Urothelium cell line (cell line): ENCODE data around the gene KCTD21.
A peak's percentile ranks its signal among the peaks of the same experiment; 100 is the strongest.

Source experiments
- DNase-seq: peaks from one replicate; pipeline ENCODE4 v3.0.0; 2011; ENCODE audit warnings: low spot score, mixed read lengths
- FAIRE-seq: peaks from 2 replicates; lab custom pipeline; 2011; peaks lifted over from hg19 to GRCh38; lab: Jason Lieb, UNC

Gene KCTD21

DNA sequence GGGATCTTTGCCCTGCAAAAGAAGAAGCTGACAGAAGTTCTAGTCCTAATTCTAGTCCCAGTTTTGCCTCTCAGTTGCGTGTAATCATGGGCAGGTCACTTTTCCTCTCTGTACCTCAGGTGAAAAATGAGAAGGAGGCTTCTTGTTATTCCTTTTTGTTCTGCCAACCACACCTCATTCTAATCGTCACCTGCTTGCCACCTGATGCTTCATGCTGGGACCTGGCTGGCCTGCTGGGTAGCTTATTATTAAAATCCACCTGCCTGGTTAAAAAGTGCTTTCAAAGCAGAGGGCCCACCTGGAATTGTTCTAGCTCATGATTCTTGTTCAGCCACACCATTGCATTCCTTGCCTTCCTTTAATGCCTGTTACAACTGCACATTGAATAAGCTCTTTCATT is 40.6 kb downstream of the KCTD21 start:
- FAIRE-seq (no peak), DNase-seq (no peak)

DNA sequence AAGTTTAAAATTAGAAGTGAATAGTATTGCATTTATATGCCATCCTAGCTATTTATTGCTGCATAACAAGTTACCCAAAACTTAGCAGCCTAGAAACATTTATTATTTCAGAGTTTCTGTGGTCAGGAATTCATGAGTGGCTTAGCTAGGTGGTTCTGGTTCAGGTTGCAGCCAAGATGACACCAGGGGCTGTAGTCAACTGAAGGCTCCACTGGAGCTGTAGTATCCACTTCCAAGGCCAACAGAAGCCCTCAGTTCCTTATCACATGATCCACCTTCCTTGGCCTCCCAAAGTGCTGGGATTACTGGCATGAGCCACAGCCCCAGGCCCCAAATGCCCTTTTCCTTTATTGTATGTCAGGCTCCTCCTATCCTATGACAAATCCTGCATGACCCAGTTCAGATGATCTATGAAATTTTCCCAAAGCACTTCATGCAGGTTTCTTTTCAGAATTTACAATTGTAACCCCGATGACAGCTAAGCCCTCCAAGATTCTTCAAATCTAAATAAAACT is 42.9 kb downstream of the KCTD21 start:
- FAIRE-seq (no peak), DNase-seq (no peak)

DNA sequence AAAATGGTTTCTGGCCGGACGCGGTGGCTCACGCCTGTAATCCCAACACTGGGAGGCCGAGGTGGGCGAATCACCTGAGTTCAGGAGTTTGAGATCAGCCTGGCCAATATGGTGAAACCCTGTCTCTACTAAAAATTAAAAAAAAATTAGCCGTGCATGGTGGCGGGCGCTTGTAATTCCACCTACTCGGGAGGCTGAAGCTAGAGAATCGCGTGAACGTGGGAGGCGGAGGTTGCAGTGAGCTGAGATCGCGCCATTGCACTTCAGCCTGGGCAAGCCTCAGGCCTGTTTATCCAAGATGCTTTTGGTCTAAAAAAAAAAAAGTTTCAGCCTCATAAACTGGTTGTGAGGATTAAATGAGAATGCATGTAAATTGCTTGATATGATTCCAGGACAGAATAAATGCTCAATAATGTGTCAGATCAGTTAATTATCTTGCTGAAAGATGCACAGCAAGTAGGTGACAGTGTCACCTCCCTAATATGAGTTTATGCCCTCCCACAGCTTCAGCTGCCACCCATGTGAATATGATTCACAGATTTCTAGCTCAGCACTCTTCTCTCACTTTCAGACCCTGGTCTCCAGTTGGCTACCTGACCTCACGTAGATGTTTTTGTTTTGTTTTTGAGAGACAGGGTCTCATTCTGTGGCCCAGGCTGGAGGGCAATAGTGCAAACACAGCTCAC is 47.9 kb downstream of the KCTD21 start:
- DNase-seq (no peak), FAIRE-seq (no peak)

DNA sequence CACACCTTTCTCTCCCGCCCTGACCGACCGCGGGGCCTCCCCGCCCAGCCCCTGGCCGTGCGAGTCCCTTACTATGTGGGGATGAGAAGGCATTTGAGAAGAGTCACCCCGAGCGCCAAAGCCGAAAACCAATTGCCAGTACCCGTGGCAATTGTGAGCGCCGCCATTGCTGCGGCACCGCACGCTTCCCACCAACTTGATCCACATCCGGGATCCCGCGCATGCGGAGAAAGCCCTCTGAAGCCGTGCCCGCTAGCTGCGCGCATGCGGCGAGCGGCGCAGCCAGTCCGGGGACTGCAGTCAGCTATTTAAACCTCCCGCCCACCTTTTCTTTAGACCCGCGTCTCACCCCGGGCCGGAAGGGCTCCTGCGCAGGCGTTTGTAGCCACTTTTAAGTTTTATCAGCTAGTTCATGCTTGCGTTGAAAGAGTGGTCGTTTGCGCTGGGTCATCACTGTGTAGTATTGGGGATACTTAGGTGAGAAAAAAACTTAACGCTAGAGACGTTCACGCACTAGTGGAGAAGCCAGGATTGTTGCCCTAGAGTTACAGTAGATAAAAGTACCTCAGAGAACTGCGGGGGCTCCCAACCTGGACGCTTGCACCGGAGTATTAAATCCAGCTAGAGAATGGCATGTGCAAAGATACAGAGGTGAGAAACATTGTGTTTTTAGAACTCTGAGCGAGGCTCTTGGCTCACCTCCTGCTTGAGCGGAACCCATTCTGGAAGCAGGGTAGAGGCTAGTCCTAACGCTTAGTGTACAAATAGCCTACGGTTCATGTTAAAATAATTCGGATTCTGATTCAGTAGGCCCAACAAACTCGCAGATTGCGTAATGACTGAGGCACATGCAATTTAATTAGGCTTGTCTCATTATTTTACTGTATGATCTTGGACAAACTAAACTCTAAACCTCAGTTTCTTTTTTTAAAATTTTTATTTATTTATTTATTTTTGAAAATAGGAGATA is 48.7 kb downstream of the KCTD21 start, which contains the start of gene ALG8:
Gene ALG8 (minus strand): TSS at position 205 of the 970 bp plus-strand sequence. CDS start 38 bp downstream, at position 167.
- DNase-seq (peak; percentile 100), FAIRE-seq (no peak)

DNA sequence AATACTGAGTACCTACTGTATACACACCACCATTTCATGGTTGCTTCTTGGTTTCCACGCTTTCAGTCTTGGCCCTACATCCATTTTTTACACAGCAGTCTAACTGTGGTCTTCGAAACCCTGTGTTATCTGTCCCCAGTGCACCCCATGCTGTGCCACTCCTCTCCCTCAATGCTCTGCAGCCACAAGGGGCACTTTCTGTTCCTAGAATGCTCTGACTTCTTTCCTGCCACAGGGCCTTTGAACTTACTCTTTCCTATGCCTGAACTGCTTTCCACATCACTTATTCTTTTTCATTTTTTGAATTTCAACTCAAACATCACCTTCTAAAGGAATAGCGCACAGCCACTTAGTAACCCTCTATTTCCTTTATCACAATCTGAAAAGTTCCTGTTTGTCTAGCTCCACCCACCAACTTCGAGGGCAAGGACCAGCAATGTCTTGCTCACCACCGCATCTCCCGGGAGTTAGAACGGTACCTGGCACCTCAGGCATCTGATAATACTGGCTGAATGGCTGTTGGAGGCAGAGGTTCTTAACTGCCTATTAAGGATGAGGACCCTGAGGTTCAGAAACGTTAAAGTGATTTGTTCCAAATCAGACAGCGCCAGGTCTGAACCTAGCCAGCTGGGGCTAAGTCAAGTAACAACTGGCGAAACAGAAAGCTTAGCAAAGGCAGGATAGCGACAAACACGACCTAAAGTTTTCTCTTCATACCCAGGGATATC is 49.6 kb downstream of the KCTD21 start:
- DNase-seq (peak; percentile 40), FAIRE-seq (no peak)

DNA sequence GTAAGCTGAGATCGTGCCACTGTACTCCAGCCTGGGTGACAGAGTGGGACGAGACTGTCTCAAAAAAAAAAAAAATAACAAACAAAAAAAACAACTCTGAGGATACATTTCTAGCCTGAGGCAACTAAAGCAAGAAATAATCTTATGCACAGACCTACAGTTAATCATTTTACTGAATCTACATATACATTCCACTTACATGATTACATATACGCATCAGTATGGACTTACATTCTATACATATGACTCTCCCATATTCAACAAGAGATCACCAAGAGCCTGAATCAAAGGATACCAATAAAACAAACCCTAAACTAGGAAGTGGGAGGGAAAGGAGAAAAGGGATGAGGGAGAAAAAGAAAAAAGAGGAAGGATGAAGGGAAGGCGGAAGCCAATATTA is 50.1 kb downstream of the KCTD21 start:
- FAIRE-seq (no peak), DNase-seq (no peak)

DNA sequence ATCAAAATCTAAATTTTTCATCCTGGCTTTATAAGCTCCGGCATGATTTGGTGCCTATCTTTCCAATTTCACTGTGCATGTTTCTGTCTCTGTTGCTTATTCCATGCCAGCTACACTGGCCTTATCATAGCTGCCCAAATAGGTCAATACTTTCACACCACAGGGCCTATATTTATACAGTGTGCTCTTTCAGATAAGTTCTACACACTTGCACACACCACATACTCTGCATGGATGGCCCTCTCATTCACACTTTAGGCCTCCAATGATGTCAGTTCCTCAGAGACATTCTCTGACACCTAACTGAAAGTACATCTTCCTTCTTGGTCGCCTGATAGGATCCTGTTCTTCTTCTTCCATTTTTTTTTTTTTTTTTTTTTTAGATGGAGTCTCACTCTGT is 56.0 kb downstream of the KCTD21 start:
- FAIRE-seq: no peak

DNA sequence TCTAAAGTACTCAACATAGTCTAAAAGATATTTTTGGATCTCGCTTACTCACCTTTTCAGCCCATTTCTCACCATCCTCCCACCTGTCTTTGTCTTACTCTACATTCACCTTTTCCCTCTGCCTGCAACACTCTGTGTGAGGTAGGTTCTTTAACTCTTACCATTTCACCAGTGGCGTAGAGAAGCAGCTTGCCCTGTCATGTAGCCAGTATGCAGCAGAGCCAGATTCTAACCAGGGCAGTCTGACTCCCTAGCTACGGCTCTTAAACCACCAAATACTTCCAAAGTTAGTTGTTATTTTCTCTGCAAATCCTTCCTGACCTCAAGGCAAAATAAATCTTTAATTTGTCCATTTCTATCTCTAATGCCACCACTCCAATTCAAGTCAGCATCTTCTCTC is 56.5 kb downstream of the KCTD21 start:
- FAIRE-seq: no peak
- DNase-seq: no peak

More for the DNA sequence above, 56.0 kb downstream of the KCTD21 start:
- DNase-seq: no peak

DNA sequence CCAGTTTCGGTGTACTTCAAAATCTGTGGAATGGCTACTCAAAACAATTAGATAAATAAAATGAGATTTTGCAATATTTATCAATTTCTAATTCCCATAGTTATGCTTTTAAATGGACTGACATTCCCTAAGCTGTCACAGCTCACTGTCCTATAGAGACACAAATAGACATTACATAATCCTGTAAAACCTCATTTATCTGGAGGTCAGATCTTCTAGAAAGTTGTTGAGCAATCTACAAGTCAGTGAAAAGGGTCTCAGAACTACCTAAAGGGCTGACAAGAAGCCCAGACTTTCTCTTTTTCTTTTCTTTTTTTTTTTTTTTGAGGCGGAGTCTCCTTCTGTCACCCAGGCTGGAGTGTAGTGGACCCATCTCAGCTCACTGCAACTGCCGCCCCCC is 61.0 kb downstream of the KCTD21 start:
- FAIRE-seq (no peak), DNase-seq (no peak)
